ENCODE measurements around the gene TPSB2. TPM values are rescaled to one million over a fixed set of nuclear protein-coding genes. Genes with fewer than 3 reads are reported as not detected.
"Not testable (repeated sequence)": the region's sequence is repeated elsewhere in the genome, so short reads cannot be mapped to it uniquely, and the experiment has no call there.

TPSB2 gene
- not detected in 2 replicates for total RNA-seq
- polyA plus RNA-seq: not detected in 2 replicates
- polyA plus RNA-seq (2012): not detected in 2 replicates
- not detected in 2 replicates for polyA minus RNA-seq (ENCODE audit: low replicate concordance)

GRCh38 chr16:1230084-1230470, at the start of gene TPSB2:
TSS of gene TPSB2 (minus strand) at chr16:1230184. CDS start at chr16:1229951, 233 bp downstream.
- H3K36me3 ChIP-seq (ENCODE audit: control insufficient read depth, insufficient read depth, low read length); H3K27me3 ChIP-seq (ENCODE audit: control insufficient read depth, insufficient read depth, low read length); H4K20me1 ChIP-seq (ENCODE audit: control insufficient read depth, extremely low read depth, insufficient read depth, low read length); H3K79me2 ChIP-seq (ENCODE audit: control insufficient read depth, insufficient read depth, low read length); DNase-seq (ENCODE audit: low read depth in 2 of 2); H3K4me3 ChIP-seq (replicated peaks in 1 of 4; ENCODE audit: control extremely low read depth in 1 of 4, insufficient read depth in 1 of 4, low read depth in 3 of 4, low read length in 4 of 4); H2AFZ ChIP-seq (ENCODE audit: low read length); H3K4me1 ChIP-seq (ENCODE audit: control insufficient read depth, extremely low read depth, insufficient read depth, low read length); H3K27ac ChIP-seq (ENCODE audit: insufficient read depth, low read length); H3K4me2 ChIP-seq (ENCODE audit: extremely low read depth, insufficient read depth, low read length); H3K9me3 ChIP-seq (ENCODE audit: control insufficient read depth, insufficient read depth, low read depth, low read length); H3K9ac ChIP-seq (ENCODE audit: insufficient read depth, low read length): not testable (repeated sequence)

GRCh38 chr16:1279081-1279944, 49.3 kb upstream of the TPSB2 start:
- Histone ChIP-seq H3K4me3 (replicated peaks in 1 of 4; ENCODE audit: control extremely low read depth in 1 of 4, insufficient read depth in 1 of 4, low read depth in 3 of 4, low read length in 4 of 4) (no peak overlapping the region), H4K20me1 (ENCODE audit: control insufficient read depth, extremely low read depth, insufficient read depth, low read length) (no peaks in the 10 kb centered on the region), H3K36me3 (ENCODE audit: control insufficient read depth, insufficient read depth, low read length) (no peaks in the 10 kb centered on the region), H3K9me3 (ENCODE audit: control insufficient read depth, insufficient read depth, low read depth, low read length) (no peaks in the 10 kb centered on the region), H3K27ac (ENCODE audit: insufficient read depth, low read length) (no peak overlapping the region), H2AFZ (ENCODE audit: low read length) (no peak overlapping the region), H3K9ac (ENCODE audit: insufficient read depth, low read length) (no peak overlapping the region), H3K4me2 (ENCODE audit: extremely low read depth, insufficient read depth, low read length) (no peak overlapping the region), H3K79me2 (ENCODE audit: control insufficient read depth, insufficient read depth, low read length) (no peaks in the 10 kb centered on the region), H3K27me3 (ENCODE audit: control insufficient read depth, insufficient read depth, low read length) (no peaks in the 10 kb centered on the region), H3K4me1 (ENCODE audit: control insufficient read depth, extremely low read depth, insufficient read depth, low read length) (no peaks in the 10 kb centered on the region)
- TF ChIP-seq EZH2 (IDR thresholded peaks at IDR 0.05; ENCODE audit: low read length, missing control alignments): no peak
- no peak for TF ChIP-seq CTCF (conservative IDR thresholded peaks at IDR 0.05 in 1 of 2, IDR thresholded peaks at IDR 0.05 in 1 of 2; ENCODE audit: low read depth in 1 of 2, low read length in 2 of 2)
- DNase-seq (ENCODE audit: low read depth in 2 of 2): no peak

GRCh38 chr16:1278477-1278876, 48.5 kb upstream of the TPSB2 start:
- TF ChIP-seq EZH2 (IDR thresholded peaks at IDR 0.05; ENCODE audit: low read length, missing control alignments): no peak
- TF ChIP-seq CTCF (conservative IDR thresholded peaks at IDR 0.05 in 1 of 2, IDR thresholded peaks at IDR 0.05 in 1 of 2; ENCODE audit: low read depth in 1 of 2, low read length in 2 of 2): no peak
- Histone ChIP-seq H3K9me3 (ENCODE audit: control insufficient read depth, insufficient read depth, low read depth, low read length) (no peaks in the 10 kb centered on the region), H3K9ac (ENCODE audit: insufficient read depth, low read length) (no peak overlapping the region), H3K27ac (ENCODE audit: insufficient read depth, low read length) (no peak overlapping the region), H3K4me3 (replicated peaks in 1 of 4; ENCODE audit: control extremely low read depth in 1 of 4, insufficient read depth in 1 of 4, low read depth in 3 of 4, low read length in 4 of 4) (no peak overlapping the region), H3K4me1 (ENCODE audit: control insufficient read depth, extremely low read depth, insufficient read depth, low read length) (no peaks in the 10 kb centered on the region), H3K79me2 (ENCODE audit: control insufficient read depth, insufficient read depth, low read length) (no peaks in the 10 kb centered on the region), H3K36me3 (ENCODE audit: control insufficient read depth, insufficient read depth, low read length) (no peaks in the 10 kb centered on the region), H4K20me1 (ENCODE audit: control insufficient read depth, extremely low read depth, insufficient read depth, low read length) (no peaks in the 10 kb centered on the region), H3K4me2 (ENCODE audit: extremely low read depth, insufficient read depth, low read length) (no peak overlapping the region), H2AFZ (ENCODE audit: low read length) (no peak overlapping the region), H3K27me3 (ENCODE audit: control insufficient read depth, insufficient read depth, low read length) (no peaks in the 10 kb centered on the region)
- DNase-seq (ENCODE audit: low read depth in 2 of 2): no peak

All from fibroblast of lung (primary cell).